IPS-20b (cell line): ENCODE results near the gene BTNL2.

ENCODE experiments used
- H3K27ac ChIP-seq: one replicate; pipeline ENCODE4 v1.5.1; 2013; ENCODE audit warnings: low read length
- H3K27me3 ChIP-seq: 2 replicates; pipeline ENCODE4 v1.6.1; 2013; ENCODE audit warnings: mild to moderate bottlenecking, low read length, inconsistent platforms; ENCODE audit not compliant: insufficient read depth
- H3K36me3 ChIP-seq: 2 replicates; pipeline ENCODE4 v1.6.1; 2013; ENCODE audit warnings: low read depth, mild to moderate bottlenecking, inconsistent platforms, low read length, moderate library complexity; ENCODE audit not compliant: insufficient read depth
- H3K4me1 ChIP-seq: 2 replicates; pipeline ENCODE4 v1.6.1; 2013; ENCODE audit warnings: mild to moderate bottlenecking, control low read depth, inconsistent platforms, low read length, moderate library complexity; ENCODE audit not compliant: insufficient read depth
- H3K4me3 ChIP-seq: 2 replicates; pipeline ENCODE4 v1.5.1; 2013; ENCODE audit warnings: mild to moderate bottlenecking, low read length, inconsistent platforms
- H3K9ac ChIP-seq: 2 replicates; pipeline ENCODE4 v1.6.1; 2013; ENCODE audit warnings: low read depth, mild to moderate bottlenecking, inconsistent platforms, low read length, moderate library complexity
- H3K9me3 ChIP-seq: 2 replicates; pipeline ENCODE4 v1.6.1; 2013; ENCODE audit warnings: mild to moderate bottlenecking, low read depth, low read length, inconsistent platforms; ENCODE audit not compliant: insufficient read depth

The BTNL2 gene

GRCh38 chr6:32411566-32412327 is 4.8 kb upstream of the BTNL2 start:
- Histone ChIP-seq H3K27ac (no peak overlapping the region), H3K36me3 (no peaks in the 10 kb centered on the region), H3K9ac (no peak overlapping the region), H3K4me1 (no peaks in the 10 kb centered on the region), H3K4me3 (no peak overlapping the region), H3K9me3 (no peaks in the 10 kb centered on the region), H3K27me3 (peaks cover 26% of the 10 kb centered on the region)

- Histone ChIP-seq H3K9ac (no peak overlapping the region), H3K27ac (no peak overlapping the region), H3K36me3 (no peaks in the 10 kb centered on the region), H3K4me1 (no peaks in the 10 kb centered on the region), H3K9me3 (no peaks in the 10 kb centered on the region), H3K4me3 (no peak overlapping the region), H3K27me3 (peaks cover 25% of the 10 kb centered on the region)
These were observed 3.9 kb upstream of the BTNL2 start for GRCh38 chr6:32410906-32411305.

- no peaks in the 10 kb centered on the region for H3K36me3 ChIP-seq
- H3K4me3 ChIP-seq = no peak overlapping the region
- no peaks in the 10 kb centered on the region for H3K9me3 ChIP-seq
- no peak overlapping the region for H3K27ac ChIP-seq
- H3K27me3 ChIP-seq = no peaks in the 10 kb centered on the region
- no peaks in the 10 kb centered on the region for H3K4me1 ChIP-seq
- H3K9ac ChIP-seq = no peak overlapping the region
These were observed 784 bp downstream of the BTNL2 start for GRCh38 chr6:32406197-32406596.

GRCh38 chr6:32405656-32406055 is 1.3 kb downstream of the BTNL2 start:
- Histone ChIP-seq H3K9me3 (no peaks in the 10 kb centered on the region), H3K27ac (no peak overlapping the region), H3K9ac (no peak overlapping the region), H3K4me3 (no peak overlapping the region), H3K27me3 (no peaks in the 10 kb centered on the region), H3K4me1 (no peaks in the 10 kb centered on the region), H3K36me3 (no peaks in the 10 kb centered on the region)

GRCh38 chr6:32402812-32403211 is 4.2 kb downstream of the BTNL2 start:
- Histone ChIP-seq H3K9me3 (no peaks in the 10 kb centered on the region), H3K4me3 (no peak overlapping the region), H3K27ac (no peak overlapping the region), H3K36me3 (no peaks in the 10 kb centered on the region), H3K9ac (no peak overlapping the region), H3K4me1 (no peaks in the 10 kb centered on the region), H3K27me3 (no peaks in the 10 kb centered on the region)

GRCh38 chr6:32401284-32401963 is 5.6 kb downstream of the BTNL2 start:
- Histone ChIP-seq H3K9ac (no peak overlapping the region), H3K27ac (no peak overlapping the region), H3K9me3 (no peaks in the 10 kb centered on the region), H3K27me3 (no peaks in the 10 kb centered on the region), H3K4me3 (no peak overlapping the region), H3K36me3 (no peaks in the 10 kb centered on the region), H3K4me1 (no peaks in the 10 kb centered on the region)

GRCh38 chr6:32397252-32397920 is 9.6 kb downstream of the BTNL2 start:
- no peak overlapping the region for H3K27ac ChIP-seq
- no peaks in the 10 kb centered on the region for H3K9me3 ChIP-seq
- no peaks in the 10 kb centered on the region for H3K27me3 ChIP-seq
- H3K4me1 ChIP-seq = no peaks in the 10 kb centered on the region
- H3K9ac ChIP-seq = no peak overlapping the region
- no peaks in the 10 kb centered on the region for H3K36me3 ChIP-seq
- no peak overlapping the region for H3K4me3 ChIP-seq

GRCh38 chr6:32396028-32396427 is 11.0 kb downstream of the BTNL2 start:
- Histone ChIP-seq H3K27ac (no peak overlapping the region), H3K36me3 (no peaks in the 10 kb centered on the region), H3K9ac (no peak overlapping the region), H3K27me3 (no peaks in the 10 kb centered on the region), H3K9me3 (no peaks in the 10 kb centered on the region), H3K4me1 (no peaks in the 10 kb centered on the region), H3K4me3 (no peak overlapping the region)

GRCh38 chr6:32393665-32394420 is 13.1 kb downstream of the BTNL2 start:
- Histone ChIP-seq H3K27me3 (no peaks in the 10 kb centered on the region), H3K9me3 (no peaks in the 10 kb centered on the region), H3K9ac (no peak overlapping the region), H3K36me3 (no peaks in the 10 kb centered on the region), H3K4me3 (no peak overlapping the region), H3K4me1 (no peaks in the 10 kb centered on the region), H3K27ac (no peak overlapping the region)

GRCh38 chr6:32391505-32391904 is 15.5 kb downstream of the BTNL2 start:
- H3K4me3 ChIP-seq = no peak overlapping the region
- H3K27me3 ChIP-seq = no peaks in the 10 kb centered on the region
- no peaks in the 10 kb centered on the region for H3K36me3 ChIP-seq
- no peak overlapping the region for H3K27ac ChIP-seq
- H3K9me3 ChIP-seq = no peaks in the 10 kb centered on the region
- H3K9ac ChIP-seq = no peak overlapping the region
- no peaks in the 10 kb centered on the region for H3K4me1 ChIP-seq

GRCh38 chr6:32387589-32388340 is 19.2 kb downstream of the BTNL2 start:
- Histone ChIP-seq H3K36me3 (no peaks in the 10 kb centered on the region), H3K27me3 (no peaks in the 10 kb centered on the region), H3K9me3 (no peaks in the 10 kb centered on the region), H3K4me1 (no peaks in the 10 kb centered on the region), H3K9ac (no peak overlapping the region), H3K4me3 (no peak overlapping the region), H3K27ac (no peak overlapping the region)
